Fibroblast of the aortic adventitia (primary cell): ENCODE results near the gene FHIT. TPM values are rescaled to one million over a fixed set of nuclear protein-coding genes. Genes with fewer than 3 reads are reported as not detected.

Experiments used
- DNase-seq: peaks from one replicate; pipeline ENCODE4 v3.0.0-alpha.2; 2010; ENCODE audit warnings: low read depth
- H3K4me3 ChIP-seq: 2 replicates; pipeline ENCODE4 v1.5.1; 2011; ENCODE audit warnings: low read depth, mild to moderate bottlenecking, control low read depth, low read length, moderate library complexity
- total RNA-seq: library from RNA; depleted of rRNA; stranded (reverse); fragments of >200 nt; gene quantifications from 2 replicates; pipeline ENCODE4 v1.2.3, GENCODE V29; 2012; ENCODE audit warnings: low replicate concordance
- TF ChIP-seq, protein P1 (sequence below): IDR thresholded peaks from 2 replicates; pipeline ENCODE4 v1.5.1; 2011; ENCODE audit warnings: mild to moderate bottlenecking, low read length, control low read depth, inconsistent platforms; ENCODE audit not compliant: insufficient read depth

Gene FHIT
- total RNA-seq, 1 donor: 1.5 TPM

GRCh38 chr3:59894425-59895121 is 1356.7 kb downstream of the FHIT start:
- DNase-seq: no peak
- TF ChIP-seq, protein P1, sequence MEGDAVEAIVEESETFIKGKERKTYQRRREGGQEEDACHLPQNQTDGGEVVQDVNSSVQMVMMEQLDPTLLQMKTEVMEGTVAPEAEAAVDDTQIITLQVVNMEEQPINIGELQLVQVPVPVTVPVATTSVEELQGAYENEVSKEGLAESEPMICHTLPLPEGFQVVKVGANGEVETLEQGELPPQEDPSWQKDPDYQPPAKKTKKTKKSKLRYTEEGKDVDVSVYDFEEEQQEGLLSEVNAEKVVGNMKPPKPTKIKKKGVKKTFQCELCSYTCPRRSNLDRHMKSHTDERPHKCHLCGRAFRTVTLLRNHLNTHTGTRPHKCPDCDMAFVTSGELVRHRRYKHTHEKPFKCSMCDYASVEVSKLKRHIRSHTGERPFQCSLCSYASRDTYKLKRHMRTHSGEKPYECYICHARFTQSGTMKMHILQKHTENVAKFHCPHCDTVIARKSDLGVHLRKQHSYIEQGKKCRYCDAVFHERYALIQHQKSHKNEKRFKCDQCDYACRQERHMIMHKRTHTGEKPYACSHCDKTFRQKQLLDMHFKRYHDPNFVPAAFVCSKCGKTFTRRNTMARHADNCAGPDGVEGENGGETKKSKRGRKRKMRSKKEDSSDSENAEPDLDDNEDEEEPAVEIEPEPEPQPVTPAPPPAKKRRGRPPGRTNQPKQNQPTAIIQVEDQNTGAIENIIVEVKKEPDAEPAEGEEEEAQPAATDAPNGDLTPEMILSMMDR: no peak
- no peak overlapping the region for H3K4me3 ChIP-seq

DNA sequence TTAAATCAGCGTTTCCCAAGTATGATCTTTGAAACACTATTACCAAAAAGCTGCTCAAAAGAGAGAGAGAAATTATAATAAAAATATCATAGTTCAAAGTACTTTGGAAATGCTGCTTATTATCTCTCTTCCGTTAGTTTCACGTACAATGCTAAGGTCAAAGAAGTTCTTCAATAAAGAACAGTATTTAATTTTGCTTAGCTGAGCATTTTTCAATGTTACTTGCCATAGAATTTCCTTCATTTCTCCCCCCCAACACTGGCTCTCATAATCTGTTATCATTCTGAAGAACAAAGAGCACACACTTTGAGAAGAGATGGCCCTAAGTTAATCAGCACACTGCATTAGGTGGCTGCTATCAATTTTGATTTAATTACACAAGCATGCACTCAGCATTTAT is 1360.6 kb downstream of the FHIT start:
- no peak overlapping the region for H3K4me3 ChIP-seq
- TF ChIP-seq, protein P1: no peak
- no peak for DNase-seq

DNA sequence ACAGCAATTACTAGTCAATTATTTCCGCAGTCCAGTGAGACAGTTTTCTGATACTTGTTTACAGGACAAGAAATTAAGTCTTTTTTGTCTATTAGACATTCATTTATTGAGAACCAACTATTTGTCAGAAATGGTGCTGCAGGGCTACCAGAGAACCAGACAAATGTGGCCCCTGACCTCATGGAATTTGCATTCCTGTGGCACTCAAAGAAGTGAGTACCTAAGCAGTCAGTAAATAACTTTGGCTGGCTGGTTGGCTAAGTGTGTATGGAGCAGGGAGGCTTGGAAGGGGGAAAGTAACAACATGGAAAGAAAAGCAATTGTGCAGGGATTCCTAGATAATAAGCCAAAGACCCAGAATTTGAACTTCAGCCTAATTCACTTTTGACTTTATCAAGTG is 1364.5 kb downstream of the FHIT start:
- DNase-seq: no peak
- TF ChIP-seq, protein P1: no peak

GRCh38 chr3:59885899-59886400 is 1365.3 kb downstream of the FHIT start:
- H3K4me3 ChIP-seq: no peak overlapping the region
- TF ChIP-seq, protein P1: no peak
- DNase-seq: no peak

More for the DNA sequence above, 1364.5 kb downstream of the FHIT start:
- no peak overlapping the region for H3K4me3 ChIP-seq

- H3K4me3 ChIP-seq: no peak overlapping the region
- DNase-seq: no peak
- TF ChIP-seq, protein P1: no peak
Observed at GRCh38 chr3:59885101-59885500, 1366.2 kb downstream of the FHIT start.

GRCh38 chr3:59884409-59884808 is 1366.8 kb downstream of the FHIT start:
- no peak for DNase-seq
- H3K4me3 ChIP-seq: no peak overlapping the region
- TF ChIP-seq, protein P1: no peak
